ENCODE data around the gene KSR1. TPM values are rescaled to one million over a fixed set of nuclear protein-coding genes. Genes with fewer than 3 reads are reported as not detected.

The KSR1 gene
- total and polyA plus RNA-seq, 2 of the 8 experiments (the other 6 are each of a cell fraction or from before 2014, with no cell fraction given), result 14.1 to 34.7 TPM

DNA sequence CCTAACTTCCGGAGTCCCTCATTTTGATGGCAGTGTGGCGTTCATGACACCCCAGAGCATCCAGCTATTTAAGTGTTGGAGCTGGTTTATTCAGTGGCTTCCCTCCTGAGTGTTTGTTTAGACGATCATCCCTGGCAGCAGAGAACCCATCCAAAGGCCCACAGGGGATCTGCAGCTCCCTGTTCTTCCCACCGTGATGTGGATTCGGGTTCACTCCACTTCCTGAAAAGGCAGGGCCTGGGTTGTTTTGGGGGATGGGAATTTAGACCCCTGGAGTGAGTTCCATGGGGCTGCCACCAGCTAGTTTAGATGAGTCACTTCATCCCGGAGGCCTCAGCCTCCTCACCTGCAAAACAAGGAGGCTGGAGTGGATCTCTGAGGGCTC, 2.3 kb downstream of the KSR1 start:
- Histone ChIP-seq H2BK12ac (ENCODE audit: low read depth, low read length) (peak overlapping the region; percentile 20; the same call in 1 of the 2 replicates), H2BK5ac (ENCODE audit: low read depth, low read length) (no peak overlapping the region), H3K23me2 (ENCODE audit: low read depth, low read length) (peaks cover 13% of the 10 kb centered on the region; the same call in 1 of the 2 replicates), H3K4me3 (ENCODE audit: extremely low read depth in 1 of 4, insufficient read depth in 2 of 4, low read depth in 3 of 4, low read length in 4 of 4) (peak overlapping the region; percentile 50 to 82 (median 64); a peak in 6 of 8 replicates), H3K4me2 (ENCODE audit: insufficient read depth in 1 of 2, low read depth in 2 of 2, low read length in 2 of 2) (peak overlapping the region; percentile 76 to 95), H3K18ac (ENCODE audit: extremely low read depth, low read length) (no peak overlapping the region), H2AFZ (ENCODE audit: low read length) (no peak overlapping the region), H2BK15ac (ENCODE audit: low read length) (no peak overlapping the region), H4K8ac (ENCODE audit: extremely low read depth, insufficient read depth, low read length) (no peak overlapping the region), H4K20me1 (replicated peaks in 1 of 2; ENCODE audit: control insufficient read depth in 1 of 2, insufficient read depth in 2 of 2, low read length in 2 of 2) (peaks cover 10 to 29% of the 10 kb centered on the region in 2 experiments), H3K23ac (ENCODE audit: insufficient read length) (no peak overlapping the region), H3K9me3 (ENCODE audit: insufficient read depth in 2 of 2, low read depth in 1 of 2, low read length in 1 of 2) (no peaks in the 10 kb centered on the region), H2AK5ac (ENCODE audit: low read depth, low read length) (no peak overlapping the region), H3K79me2 (ENCODE audit: control insufficient read depth in 1 of 2, insufficient read depth in 2 of 2, low read length in 2 of 2) (peaks cover 3 to 66% of the 10 kb centered on the region in 2 experiments; a peak in 3 of 4 replicates), H3K4ac (replicated peaks; ENCODE audit: insufficient read length, low read depth, low read length) (no peak overlapping the region), H3K56ac (replicated peaks; ENCODE audit: insufficient read length, low read depth, low read length) (no peak overlapping the region), H3K14ac (ENCODE audit: insufficient read length) (no peak overlapping the region), H4K91ac (replicated peaks; ENCODE audit: insufficient read length, low read length) (no peak overlapping the region), H3K27ac (ENCODE audit: low read depth, low read length) (no peak overlapping the region), H3K36me3 (ENCODE audit: control insufficient read depth in 2 of 4, insufficient read depth in 4 of 4, low read length in 3 of 4) (no peaks in the 10 kb centered on the region), H3K9ac (replicated peaks in 1 of 4; ENCODE audit: extremely low read depth in 1 of 4, low read depth in 3 of 4, low read length in 3 of 4) (peak overlapping the region in 2 of 4 experiments; percentile 13 to 16; a peak in 2 of 7 replicates), H2BK120ac (replicated peaks; ENCODE audit: low read depth, low read length) (no peak overlapping the region), H3K4me1 (replicated peaks in 1 of 4; ENCODE audit: control insufficient read depth in 3 of 4, insufficient read depth in 4 of 4, low read length in 3 of 4) (peaks cover 2 to 30% (median 11%) of the 10 kb centered on the region in 4 experiments), H2BK20ac (ENCODE audit: low read length) (no peak overlapping the region), H3K79me1 (ENCODE audit: low read depth, low read length) (peaks cover 16% of the 10 kb centered on the region), H4K5ac (ENCODE audit: insufficient read length, low read depth, low read length) (no peak overlapping the region), H3K27me3 (replicated peaks in 1 of 4; ENCODE audit: control insufficient read depth in 3 of 4, extremely low read depth in 1 of 4, insufficient read depth in 3 of 4, low read length in 3 of 4) (peaks cover 0 to 9% (median 5%) of the 10 kb centered on the region in 4 experiments; a peak in 4 of 7 replicates)
- POLR2A ChIA-PET (ENCODE audit: partially characterized antibody), result interaction anchor here (0.7 to 1.7 kb wide), 8 partner anchors 8 to 117 kb away, joined by 3 to 6 read pairs (median 4); no protein-coding TSS in a partner anchor
- peak in 1 of 2 experiments; percentile 38 for DNase-seq (ENCODE audit: low read depth in 1 of 2, low spot score in 2 of 2)
- FAIRE-seq, result no peak
- WGBS, 2 experiments (ENCODE audit: extremely low coverage in 1 of 2, insufficient coverage in 1 of 2, insufficient read length in 1 of 2, insufficient replicate concordance in 2 of 2, low coverage in 1 of 2, low lambda C conversion rate in 2 of 2, missing lambda C conversion rate in 1 of 2), result 38% methylated on average over 6 of the region's 6 CpGs; no CpG with 5 or more reads in 1 of the 2 experiments
- CTCF ChIA-PET (ENCODE audit: partially characterized antibody), result interaction anchor here (0.6 to 17.4 kb wide), 19 partner anchors 10 to 194 kb away, joined by 3 to 209 read pairs (median 4); no protein-coding TSS in a partner anchor
- TF ChIP-seq JUN (IDR thresholded peaks at IDR 0.05; ENCODE audit: low read depth, low read length) (0 out of 2 replicates have a peak, but pooled peaks have one; percentile 3), BACH1 (IDR thresholded peaks at IDR 0.05; ENCODE audit: low read length) (0 out of 2 replicates have a peak, but pooled peaks have one; percentile 12), GTF2F1 (IDR thresholded peaks at IDR 0.05; ENCODE audit: borderline replicate concordance, low read depth, low read length) (no peak), JUND (IDR thresholded peaks at IDR 0.05; ENCODE audit: low read length) (peak; percentile 78; the same call in 1 of the 2 replicates)

All from H1 (cell line).